ENCODE results near the gene RNF13.

Gene RNF13

DNA sequence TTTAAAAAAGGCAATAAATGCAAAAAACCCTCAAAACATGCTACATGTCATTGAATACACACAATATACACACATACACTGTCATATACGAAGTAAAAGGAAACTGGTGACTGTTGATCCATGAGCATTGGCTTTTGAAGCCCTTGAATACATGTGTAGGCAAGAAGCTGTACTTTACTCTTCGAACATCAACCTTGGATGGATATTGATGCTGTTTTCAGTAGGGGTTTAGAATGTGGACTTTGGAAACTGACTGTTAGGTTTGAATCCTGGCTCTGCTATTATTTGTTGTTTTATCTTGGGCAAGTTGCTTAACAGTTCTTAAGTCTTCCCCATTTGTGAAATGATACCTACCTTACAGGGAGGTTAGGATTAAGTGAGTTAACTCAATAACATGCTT is 30.5 kb downstream of the RNF13 start:
- no peak for ATAC-seq
- H3K27ac Mint-ChIP-seq: no peak overlapping the region
- H3K4me3 Mint-ChIP-seq: no peak overlapping the region
- H3K4me1 Mint-ChIP-seq: peaks cover 34% of the 10 kb centered on the region
- H3K27me3 Mint-ChIP-seq: no peaks in the 10 kb centered on the region
- H3K36me3 Mint-ChIP-seq (ENCODE audit: low read depth): peaks cover 32% of the 10 kb centered on the region
- no peak for DNase-seq
- no peaks in the 10 kb centered on the region for H3K9me3 Mint-ChIP-seq

DNA sequence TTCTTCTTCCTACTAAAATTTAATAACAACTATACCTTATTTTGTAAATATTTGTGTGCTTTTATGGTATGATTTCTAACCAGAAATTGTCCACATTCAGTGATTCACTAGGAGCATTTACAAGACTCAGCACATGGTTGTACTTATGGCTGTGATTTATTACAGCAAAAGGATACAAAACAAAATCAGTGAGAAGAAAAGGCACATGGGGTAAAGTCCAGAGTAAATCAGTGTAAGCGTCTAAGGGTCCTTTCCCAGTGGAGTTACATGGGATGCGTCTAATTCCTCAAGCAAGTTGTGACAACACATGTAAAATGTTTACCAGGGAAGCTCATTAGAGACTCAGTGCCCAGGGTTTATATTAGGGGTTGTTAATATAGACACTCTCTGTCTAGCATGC is 31.1 kb downstream of the RNF13 start:
- Mint-ChIP-seq H3K27ac (no peak overlapping the region), H3K27me3 (no peaks in the 10 kb centered on the region), H3K4me3 (no peak overlapping the region), H3K4me1 (peaks cover 34% of the 10 kb centered on the region), H3K36me3 (ENCODE audit: low read depth) (peaks cover 36% of the 10 kb centered on the region), H3K9me3 (no peaks in the 10 kb centered on the region)
- ATAC-seq (no peak), DNase-seq (no peak)

GRCh38 chr3:149845570-149846244 is 32.7 kb downstream of the RNF13 start:
- Mint-ChIP-seq H3K4me1 (peaks cover 21% of the 10 kb centered on the region), H3K4me3 (no peak overlapping the region), H3K27ac (no peak overlapping the region), H3K27me3 (no peaks in the 10 kb centered on the region), H3K9me3 (no peaks in the 10 kb centered on the region), H3K36me3 (ENCODE audit: low read depth) (peaks cover 40% of the 10 kb centered on the region)
- DNase-seq (no peak), ATAC-seq (no peak)

DNA sequence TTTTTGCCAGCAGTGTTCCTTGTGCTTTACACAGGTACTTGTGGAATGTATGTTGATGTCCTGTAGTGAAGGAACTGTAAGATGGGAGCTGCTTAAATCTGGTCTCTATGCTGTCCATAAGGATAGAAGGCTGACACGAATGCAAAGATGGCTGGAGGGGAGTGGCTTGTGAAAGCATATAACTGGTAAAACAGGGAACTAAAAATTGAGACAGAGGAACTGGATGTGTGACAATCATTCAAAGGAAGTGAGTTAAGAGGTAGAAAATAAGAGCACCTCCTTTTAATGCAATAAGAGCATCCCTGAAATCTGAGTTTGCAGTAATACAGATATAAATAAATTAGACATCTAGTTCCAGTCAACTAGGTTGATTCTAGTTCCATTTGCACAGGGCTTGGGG is 35.2 kb downstream of the RNF13 start:
- Mint-ChIP-seq H3K27ac (no peak overlapping the region), H3K4me1 (peaks cover 7% of the 10 kb centered on the region), H3K4me3 (no peak overlapping the region), H3K9me3 (no peaks in the 10 kb centered on the region), H3K36me3 (ENCODE audit: low read depth) (peaks cover 46% of the 10 kb centered on the region), H3K27me3 (no peaks in the 10 kb centered on the region)
- DNase-seq (no peak), ATAC-seq (no peak)

DNA sequence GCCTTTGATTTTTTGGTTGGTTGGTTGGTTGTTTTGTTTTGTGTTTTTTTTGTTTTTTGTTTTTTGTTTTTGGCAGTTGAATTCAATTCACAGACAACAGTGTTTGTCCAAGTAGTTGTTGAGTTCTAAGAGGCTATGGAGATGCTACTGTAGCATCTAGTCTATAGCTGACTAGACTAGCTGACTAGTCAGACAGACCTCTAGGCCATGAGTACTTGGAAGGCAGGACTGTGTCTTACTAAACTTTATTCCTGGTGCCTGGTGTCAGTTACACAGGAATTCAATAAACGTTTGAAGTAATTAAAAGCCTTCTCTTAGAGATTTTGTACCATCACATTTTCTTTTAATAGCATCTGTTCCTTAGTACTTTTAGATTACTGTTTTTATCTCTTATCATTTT is 35.7 kb downstream of the RNF13 start:
- no peaks in the 10 kb centered on the region for H3K27me3 Mint-ChIP-seq
- peaks cover 7% of the 10 kb centered on the region for H3K4me1 Mint-ChIP-seq
- peaks cover 48% of the 10 kb centered on the region for H3K36me3 Mint-ChIP-seq (ENCODE audit: low read depth)
- H3K27ac Mint-ChIP-seq: no peak overlapping the region
- ATAC-seq (no peak), DNase-seq (no peak)
- H3K9me3 Mint-ChIP-seq: no peaks in the 10 kb centered on the region
- H3K4me3 Mint-ChIP-seq: no peak overlapping the region

DNA sequence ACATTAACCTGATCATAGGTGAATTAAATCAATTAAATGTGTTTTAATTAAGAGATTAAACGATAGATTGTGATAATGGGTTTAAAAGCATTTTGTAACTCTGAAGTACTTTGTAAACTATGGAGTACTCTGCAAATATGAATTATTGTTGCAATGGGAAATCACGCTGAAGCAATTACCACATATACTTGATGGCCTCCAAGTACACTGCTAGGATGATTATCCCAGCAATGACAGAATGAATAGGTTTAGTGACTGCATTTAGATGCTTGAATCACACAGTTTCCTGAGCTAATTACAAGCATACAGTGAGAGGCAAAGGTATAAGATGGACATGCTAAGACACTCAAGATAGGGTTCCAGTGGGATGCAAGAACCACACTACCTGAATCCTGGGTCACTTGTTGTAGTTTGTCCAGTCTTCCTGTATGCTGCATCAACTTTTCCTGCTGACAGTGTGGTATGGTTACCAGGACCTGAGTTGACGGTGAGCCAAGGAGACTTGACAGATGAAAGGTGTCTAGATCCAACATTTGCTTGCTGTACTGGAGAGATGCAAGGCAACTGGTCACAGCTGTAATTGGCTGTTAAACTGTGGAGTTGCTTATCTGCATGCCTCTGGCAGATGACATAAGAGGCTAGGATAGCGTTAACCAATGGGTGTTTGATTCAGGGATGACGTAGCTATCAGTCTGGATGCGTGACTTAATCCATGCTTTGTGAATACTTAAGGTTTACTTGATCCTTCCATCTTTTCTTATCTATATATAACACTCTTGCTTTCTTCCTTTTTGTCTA is 38.0 kb downstream of the RNF13 start:
- ATAC-seq: no peak
- Mint-ChIP-seq H3K4me1 (peaks cover 3% of the 10 kb centered on the region), H3K9me3 (no peaks in the 10 kb centered on the region), H3K27ac (no peak overlapping the region), H3K27me3 (no peaks in the 10 kb centered on the region), H3K4me3 (no peak overlapping the region), H3K36me3 (ENCODE audit: low read depth) (peaks cover 57% of the 10 kb centered on the region)
- no peak for DNase-seq

- peaks cover 49% of the 10 kb centered on the region for H3K36me3 Mint-ChIP-seq (ENCODE audit: low read depth)
Measured at GRCh38 chr3:149858911-149859310, 45.9 kb downstream of the RNF13 start.

GRCh38 chr3:149860881-149861280 is 47.9 kb downstream of the RNF13 start:
- Mint-ChIP-seq H3K27ac (no peak overlapping the region), H3K27me3 (no peaks in the 10 kb centered on the region), H3K36me3 (ENCODE audit: low read depth) (peaks cover 51% of the 10 kb centered on the region), H3K4me1 (no peaks in the 10 kb centered on the region), H3K4me3 (no peak overlapping the region), H3K9me3 (peaks cover 9% of the 10 kb centered on the region)
- DNase-seq (no peak), ATAC-seq (no peak)

More at GRCh38 chr3:149858911-149859310, 45.9 kb downstream of the RNF13 start:
- Mint-ChIP-seq H3K27ac (no peak overlapping the region), H3K4me3 (no peak overlapping the region), H3K9me3 (peaks cover 3% of the 10 kb centered on the region), H3K27me3 (no peaks in the 10 kb centered on the region), H3K4me1 (no peaks in the 10 kb centered on the region)
- ATAC-seq (no peak), DNase-seq (no peak)

GRCh38 chr3:149867563-149867962 is 54.5 kb downstream of the RNF13 start:
- no peak for DNase-seq
- no peak for ATAC-seq
- Mint-ChIP-seq H3K9me3 (peaks cover 38% of the 10 kb centered on the region), H3K27me3 (no peaks in the 10 kb centered on the region), H3K27ac (no peak overlapping the region), H3K4me1 (peaks cover 3% of the 10 kb centered on the region), H3K4me3 (no peak overlapping the region), H3K36me3 (ENCODE audit: low read depth) (peaks cover 62% of the 10 kb centered on the region)

DNA sequence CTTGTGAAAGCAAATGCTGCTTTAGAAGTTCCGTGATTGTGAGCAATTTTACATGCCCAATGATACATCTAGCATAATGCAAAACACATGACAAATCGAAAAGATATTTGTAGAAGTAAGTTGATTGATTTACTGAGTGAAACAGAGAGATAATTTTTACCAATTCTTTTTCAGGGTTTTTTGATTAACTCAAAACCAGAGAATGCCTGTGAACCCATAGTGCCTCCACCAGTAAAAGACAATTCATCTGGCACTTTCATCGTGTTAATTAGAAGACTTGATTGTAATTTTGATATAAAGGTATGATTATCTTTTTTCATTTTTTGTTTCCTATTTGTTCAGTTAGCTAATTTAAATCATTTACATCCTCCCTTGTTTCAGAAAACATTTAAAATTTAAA is 58.8 kb downstream of the RNF13 start:
- Mint-ChIP-seq H3K27me3 (no peaks in the 10 kb centered on the region), H3K4me3 (no peak overlapping the region), H3K9me3 (peaks cover 25% of the 10 kb centered on the region), H3K4me1 (peaks cover 3% of the 10 kb centered on the region), H3K36me3 (ENCODE audit: low read depth) (peaks cover 34% of the 10 kb centered on the region), H3K27ac (no peak overlapping the region)
- ATAC-seq: no peak
- DNase-seq: no peak

- no peak for DNase-seq
Measured at GRCh38 chr3:149872589-149872988, 59.6 kb downstream of the RNF13 start.

GRCh38 chr3:149877668-149878067 is 64.7 kb downstream of the RNF13 start:
- no peaks in the 10 kb centered on the region for H3K27me3 Mint-ChIP-seq
- no peaks in the 10 kb centered on the region for H3K9me3 Mint-ChIP-seq
- H3K27ac Mint-ChIP-seq: no peak overlapping the region
- DNase-seq (no peak), ATAC-seq (no peak)
- H3K36me3 Mint-ChIP-seq (ENCODE audit: low read depth): peaks cover 9% of the 10 kb centered on the region
- no peak overlapping the region for H3K4me3 Mint-ChIP-seq
- peaks cover 3% of the 10 kb centered on the region for H3K4me1 Mint-ChIP-seq

More at GRCh38 chr3:149872589-149872988, 59.6 kb downstream of the RNF13 start:
- no peak overlapping the region for H3K4me3 Mint-ChIP-seq
- H3K9me3 Mint-ChIP-seq: peaks cover 19% of the 10 kb centered on the region
- H3K27ac Mint-ChIP-seq: no peak overlapping the region
- H3K27me3 Mint-ChIP-seq: no peaks in the 10 kb centered on the region
- peaks cover 30% of the 10 kb centered on the region for H3K36me3 Mint-ChIP-seq (ENCODE audit: low read depth)
- ATAC-seq: no peak
- peaks cover 3% of the 10 kb centered on the region for H3K4me1 Mint-ChIP-seq

- H3K27me3 Mint-ChIP-seq: no peaks in the 10 kb centered on the region
- H3K27ac Mint-ChIP-seq: no peak overlapping the region
- H3K4me1 Mint-ChIP-seq: peaks cover 7% of the 10 kb centered on the region
Measured at GRCh38 chr3:149879872-149880271, 66.9 kb downstream of the RNF13 start.

DNA sequence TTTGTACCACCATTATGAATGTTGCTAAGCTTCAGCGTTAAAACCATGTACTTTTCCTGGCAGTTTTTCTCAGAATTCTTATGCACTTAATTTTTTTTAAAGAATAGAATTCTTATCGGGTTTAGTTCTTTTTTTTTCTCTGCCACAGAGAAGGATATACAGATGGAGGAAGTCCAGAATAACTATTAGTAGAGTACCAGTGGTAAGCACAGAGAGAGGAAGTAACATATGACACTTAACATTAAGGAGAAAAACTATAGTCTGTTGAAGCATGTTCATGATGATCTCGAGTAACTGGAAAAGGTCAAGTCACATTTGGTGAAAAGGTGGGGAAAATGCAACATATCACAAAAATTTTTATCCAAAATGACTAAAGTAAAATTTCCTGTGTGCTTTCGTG is 68.9 kb downstream of the RNF13 start:
- no peak for ATAC-seq
- peaks cover 12% of the 10 kb centered on the region for H3K4me1 Mint-ChIP-seq
- peaks cover 15% of the 10 kb centered on the region for H3K36me3 Mint-ChIP-seq (ENCODE audit: low read depth)
- H3K9me3 Mint-ChIP-seq: peaks cover 4% of the 10 kb centered on the region
- no peak overlapping the region for H3K4me3 Mint-ChIP-seq
- DNase-seq: no peak
- peak overlapping the region; percentile 61 for H3K27ac Mint-ChIP-seq
- H3K27me3 Mint-ChIP-seq: no peaks in the 10 kb centered on the region

More at GRCh38 chr3:149879872-149880271, 66.9 kb downstream of the RNF13 start:
- H3K36me3 Mint-ChIP-seq (ENCODE audit: low read depth): peaks cover 17% of the 10 kb centered on the region
- H3K4me3 Mint-ChIP-seq: no peak overlapping the region
- ATAC-seq: no peak
- peaks cover 4% of the 10 kb centered on the region for H3K9me3 Mint-ChIP-seq
- peak; percentile 20 for DNase-seq

DNA sequence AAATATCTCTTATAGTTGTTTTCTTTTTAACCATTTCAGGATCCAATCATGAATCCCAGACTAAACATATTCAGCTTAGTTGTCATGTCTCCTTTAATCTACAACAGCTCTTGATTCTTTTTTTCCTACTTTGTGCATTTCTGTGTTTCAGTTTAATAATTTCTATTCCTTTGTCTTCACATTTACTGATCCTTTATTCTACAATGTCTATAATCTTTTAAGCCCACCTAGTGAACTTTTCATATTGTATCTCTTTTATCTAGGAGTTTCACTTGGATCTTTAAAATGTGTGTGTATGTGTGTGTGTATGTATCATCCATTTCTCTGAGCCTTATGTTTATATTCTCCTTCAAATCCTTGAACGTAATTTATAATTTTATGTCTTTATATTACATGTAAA is 70.1 kb downstream of the RNF13 start:
- H3K4me3 Mint-ChIP-seq: no peak overlapping the region
- H3K9me3 Mint-ChIP-seq: peaks cover 4% of the 10 kb centered on the region
- ATAC-seq (no peak), DNase-seq (no peak)
- no peak overlapping the region for H3K27ac Mint-ChIP-seq
- H3K36me3 Mint-ChIP-seq (ENCODE audit: low read depth): peaks cover 21% of the 10 kb centered on the region
- H3K27me3 Mint-ChIP-seq: no peaks in the 10 kb centered on the region
- H3K4me1 Mint-ChIP-seq: peaks cover 12% of the 10 kb centered on the region

All from activated naive CD8-positive, alpha-beta T cell treated with anti-CD3 and anti-CD28 coated beads, Interleukin-2, amount 50 U/mL, for 24 hours (primary cell).